ENCODE measurements around the gene AIP. TPM values are rescaled to one million over a fixed set of nuclear protein-coding genes. Genes with fewer than 3 reads are reported as not detected.

The AIP gene
- total RNA-seq, 1 experiment from 2014 or later, result 87.8 TPM

DNA sequence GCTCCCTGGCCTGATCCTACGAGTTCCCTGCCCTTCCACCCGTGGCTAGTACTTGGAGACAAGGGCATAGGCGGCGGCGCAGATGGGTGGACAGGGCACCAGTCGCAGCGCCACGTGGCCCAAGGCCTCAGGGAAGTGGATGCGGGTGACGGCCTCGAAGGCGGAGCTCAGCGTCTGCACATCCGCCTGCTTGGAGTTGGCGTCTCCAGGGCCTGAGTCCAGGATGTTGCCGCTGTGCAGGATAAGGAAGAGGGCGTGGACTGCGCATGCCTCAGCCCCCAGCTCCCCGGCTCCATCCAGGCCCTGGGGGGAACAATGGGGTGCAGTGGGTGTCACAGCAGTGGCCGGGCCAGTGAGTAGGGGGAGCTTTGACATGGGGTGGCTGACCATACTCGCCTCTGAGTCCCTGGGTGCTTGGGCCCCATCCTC, 15.7 kb downstream of the AIP start:
- no peak for DNase-seq (ENCODE audit: low read depth, low spot score)
- no peak for ATAC-seq
- H3K4me1 ChIP-seq (ENCODE audit: control insufficient read depth, insufficient read depth, low read length), result no peaks in the 10 kb centered on the region
- ChIA-PET CTCF (no interaction called here), POLR2A (no interaction called here)
- H3K36me3 ChIP-seq (ENCODE audit: control insufficient read depth, insufficient read depth, low read length), result no peaks in the 10 kb centered on the region
- H3K4me3 ChIP-seq (ENCODE audit: low read depth in 2 of 2, low read length in 2 of 2), result no peak overlapping the region
- TF ChIP-seq TCF7L2 (IDR thresholded peaks at IDR 0.05; ENCODE audit: low read depth, low read length) (no peak), SIN3A (IDR thresholded peaks at IDR 0.05; ENCODE audit: borderline replicate concordance, insufficient read depth, low read depth, low read length) (no peak)
- TF ChIP-seq, protein P1, sequence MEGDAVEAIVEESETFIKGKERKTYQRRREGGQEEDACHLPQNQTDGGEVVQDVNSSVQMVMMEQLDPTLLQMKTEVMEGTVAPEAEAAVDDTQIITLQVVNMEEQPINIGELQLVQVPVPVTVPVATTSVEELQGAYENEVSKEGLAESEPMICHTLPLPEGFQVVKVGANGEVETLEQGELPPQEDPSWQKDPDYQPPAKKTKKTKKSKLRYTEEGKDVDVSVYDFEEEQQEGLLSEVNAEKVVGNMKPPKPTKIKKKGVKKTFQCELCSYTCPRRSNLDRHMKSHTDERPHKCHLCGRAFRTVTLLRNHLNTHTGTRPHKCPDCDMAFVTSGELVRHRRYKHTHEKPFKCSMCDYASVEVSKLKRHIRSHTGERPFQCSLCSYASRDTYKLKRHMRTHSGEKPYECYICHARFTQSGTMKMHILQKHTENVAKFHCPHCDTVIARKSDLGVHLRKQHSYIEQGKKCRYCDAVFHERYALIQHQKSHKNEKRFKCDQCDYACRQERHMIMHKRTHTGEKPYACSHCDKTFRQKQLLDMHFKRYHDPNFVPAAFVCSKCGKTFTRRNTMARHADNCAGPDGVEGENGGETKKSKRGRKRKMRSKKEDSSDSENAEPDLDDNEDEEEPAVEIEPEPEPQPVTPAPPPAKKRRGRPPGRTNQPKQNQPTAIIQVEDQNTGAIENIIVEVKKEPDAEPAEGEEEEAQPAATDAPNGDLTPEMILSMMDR (IDR thresholded peaks at IDR 0.05), result no peak
- no TSS peak for BruUV-seq (replicated peaks)
- in situ Hi-C loops (cut with HindIII; ENCODE audit: low pct_unique_long_range_greater_than_20kb, low sequenced_read_pairs), result no loop called here
- H3K27ac ChIP-seq (ENCODE audit: low read length), result no peak overlapping the region
- H3K27me3 ChIP-seq (ENCODE audit: control insufficient read depth, insufficient read depth, low read length), result no peaks in the 10 kb centered on the region
- no peaks in the 10 kb centered on the region for H3K9me3 ChIP-seq (ENCODE audit: control insufficient read depth, insufficient read depth, low read depth, low read length)
- intact Hi-C loops (cut with micrococcal nuclease; ENCODE audit: unreplicated experiment), result no loop called here

- H3K36me3 ChIP-seq (ENCODE audit: control insufficient read depth, insufficient read depth, low read length), result no peaks in the 10 kb centered on the region; the same call in 1 of the 2 replicates
- H3K27ac ChIP-seq (ENCODE audit: low read length), result no peak overlapping the region
- ATAC-seq, result no peak
- POLR2A ChIA-PET, result no interaction called here
- H3K27me3 ChIP-seq (ENCODE audit: control insufficient read depth, insufficient read depth, low read length), result no peaks in the 10 kb centered on the region
- in situ Hi-C loops (cut with HindIII; ENCODE audit: low pct_unique_long_range_greater_than_20kb, low sequenced_read_pairs), result no loop called here
- CTCF ChIA-PET, result no interaction called here
- no TSS peak for BruUV-seq (replicated peaks)
- H3K4me1 ChIP-seq (ENCODE audit: control insufficient read depth, insufficient read depth, low read length), result peaks cover 3% of the 10 kb centered on the region; the same call in 1 of the 2 replicates
- H3K9me3 ChIP-seq (ENCODE audit: control insufficient read depth, insufficient read depth, low read depth, low read length), result no peaks in the 10 kb centered on the region
- TF ChIP-seq TCF7L2 (IDR thresholded peaks at IDR 0.05; ENCODE audit: low read depth, low read length) (no peak), SIN3A (IDR thresholded peaks at IDR 0.05; ENCODE audit: borderline replicate concordance, insufficient read depth, low read depth, low read length) (no peak), REST (IDR thresholded peaks at IDR 0.05; ENCODE audit: insufficient read depth in 1 of 2, low read depth in 2 of 2, low read length in 1 of 2) (no peak), POLR2AphosphoS5 (IDR thresholded peaks at IDR 0.05; ENCODE audit: low read depth, low read length) (no peak)
- TF ChIP-seq, protein P1 (IDR thresholded peaks at IDR 0.05), result no peak
- DNase-seq (ENCODE audit: low read depth, low spot score), result no peak
- intact Hi-C loops (cut with micrococcal nuclease; ENCODE audit: unreplicated experiment), result no loop called here
- no peak overlapping the region for H3K4me3 ChIP-seq (ENCODE audit: low read depth in 2 of 2, low read length in 2 of 2)
These were observed 17.1 kb downstream of the AIP start for GRCh38 chr11:67499808-67500483.

All from Panc1 (cell line).